Liver (tissue), 9 donors: ENCODE measurements around the gene FOXRED2. TPM values are rescaled to one million over a fixed set of nuclear protein-coding genes. Genes with fewer than 3 reads are reported as not detected.

ENCODE experiments used
- DNase-seq: peaks from one replicate; pipeline ENCODE4 v3.0.0-alpha.2; 2017; ENCODE audit warnings: low spot score
- H3K27ac ChIP-seq, 2 donors: one replicate each; pipeline ENCODE4 v1.7.0; 2013; ENCODE audit warnings: inconsistent platforms in 2 of 2, low read length in 2 of 2, control low read depth in 1 of 2, low read depth in 1 of 2, mild to moderate bottlenecking in 1 of 2
- H3K27me3 ChIP-seq, 4 donors: one replicate each; pipeline versions ENCODE4 v1.6.1 to v1.7.0; 2013; ENCODE audit warnings: low read length in 3 of 4, inconsistent platforms in 1 of 4, mild to moderate bottlenecking in 1 of 4, moderate library complexity in 1 of 4; ENCODE audit not compliant: control insufficient read depth in 4 of 4, insufficient read depth in 4 of 4
- H3K36me3 ChIP-seq, 4 donors: one replicate each; pipeline versions ENCODE4 v1.6.1 to v1.7.0; 2013; ENCODE audit warnings: low read length in 3 of 4, mild to moderate bottlenecking in 3 of 4, low read depth in 1 of 4, moderate library complexity in 1 of 4; ENCODE audit not compliant: control insufficient read depth in 4 of 4, insufficient read depth in 3 of 4
- H3K4me1 ChIP-seq, 4 donors: one replicate each; pipeline versions ENCODE4 v1.6.1 to v1.7.0; 2013; ENCODE audit warnings: low read length in 3 of 4, mild to moderate bottlenecking in 3 of 4, moderate library complexity in 1 of 4; ENCODE audit not compliant: control insufficient read depth in 4 of 4, insufficient read depth in 4 of 4
- H3K4me3 ChIP-seq, 3 donors: one replicate each; pipeline versions ENCODE4 v1.6.1 to v1.7.0; 2013; ENCODE audit warnings: low read length in 3 of 3, control low read depth in 1 of 3, low read depth in 1 of 3, mild to moderate bottlenecking in 1 of 3
- H3K9ac ChIP-seq, 2 donors: one replicate each; pipeline ENCODE4 v1.7.0; 2013; ENCODE audit warnings: low read length in 2 of 2, mild to moderate bottlenecking in 2 of 2, moderate library complexity in 2 of 2, control low read depth in 1 of 2, low read depth in 1 of 2
- H3K9me3 ChIP-seq, 4 donors: one replicate each; pipeline versions ENCODE4 v1.6.1 to v1.7.0; 2013; ENCODE audit warnings: low read length in 3 of 4; ENCODE audit not compliant: control insufficient read depth in 4 of 4
- EGR1 ChIP-seq, 2 donors: IDR thresholded peaks; 2 replicates each; pipeline ENCODE4 v1.6.1; 2016 to 2018; ENCODE audit warnings: antibody characterized with exemption in 2 of 2, low read depth in 2 of 2
- FOXA1 ChIP-seq: IDR thresholded peaks from 2 replicates; pipeline ENCODE4 v1.6.1; 2016; ENCODE audit warnings: antibody characterized with exemption
- FOXA2 ChIP-seq: IDR thresholded peaks from 2 replicates; pipeline ENCODE4 v1.6.1; 2016; ENCODE audit warnings: antibody characterized with exemption
- GABPA ChIP-seq, 2 donors: IDR thresholded peaks in 1 of 2; conservative IDR thresholded peaks in 1 of 2; 2 replicates each; pipeline ENCODE4 v1.6.1; 2016; ENCODE audit warnings: antibody characterized with exemption in 2 of 2, mild to moderate bottlenecking in 1 of 2, moderate library complexity in 1 of 2
- HNF4A ChIP-seq, 2 donors: conservative IDR thresholded peaks; 2 replicates each; pipeline ENCODE4 v1.6.1; 2016; ENCODE audit warnings: antibody characterized with exemption in 2 of 2, mild to moderate bottlenecking in 2 of 2
- HNF4G ChIP-seq: IDR thresholded peaks from 2 replicates; pipeline ENCODE4 v1.6.1; 2016; ENCODE audit warnings: antibody characterized with exemption
- JUND ChIP-seq, 2 donors: IDR thresholded peaks; 2 replicates each; pipeline ENCODE4 v1.6.1; 2016; ENCODE audit warnings: antibody characterized with exemption in 2 of 2
- NR2F2 ChIP-seq: IDR thresholded peaks from 2 replicates; pipeline ENCODE4 v1.6.1; 2016; ENCODE audit warnings: antibody characterized with exemption
- RAD21 ChIP-seq, 2 donors: IDR thresholded peaks; 2 replicates each; pipeline ENCODE4 v1.6.1; 2016; ENCODE audit warnings: antibody characterized with exemption in 2 of 2, mild to moderate bottlenecking in 2 of 2
- RXRA ChIP-seq, 2 donors: IDR thresholded peaks; 2 replicates each; pipeline ENCODE4 v1.6.1; 2017 to 2018; ENCODE audit warnings: antibody characterized with exemption in 2 of 2, mild to moderate bottlenecking in 1 of 2
- SP1 ChIP-seq: IDR thresholded peaks from 2 replicates; pipeline ENCODE4 v1.6.1; 2018; ENCODE audit warnings: antibody characterized with exemption, mild to moderate bottlenecking
- TAF1 ChIP-seq: conservative IDR thresholded peaks from 2 replicates; pipeline ENCODE4 v1.6.1; 2016; ENCODE audit warnings: antibody characterized with exemption, mild to moderate bottlenecking
- YY1 ChIP-seq: IDR thresholded peaks from 2 replicates; pipeline ENCODE4 v1.6.1; 2016; ENCODE audit warnings: antibody characterized with exemption, mild to moderate bottlenecking
- WGBS: extraction: QIAGEN DNeasy Blood & Tissue Kit; methylation state at CpG from one replicate; pipeline ENCODE4 v1.1.7; 2013; 5-methylcytosine and 5-hydroxymethylcytosine counted together
- polyA plus RNA-seq, 2 donors: library from polyadenylated mRNA; stranded (reverse) in 1 of 2; unstranded in 1 of 2; fragments of 200-250 nt in 1 of 2; fragments of >200 nt in 1 of 2; fragmentation: Nextera tagmentation in 1 of 2; extraction: Ambion mirVana in 1 of 2; gene quantifications; one replicate each; pipeline versions ENCODE4 v1.2.1 to v1.2.3, GENCODE V29; 2013 to 2015
- total RNA-seq, 2 donors: library from RNA; depleted of rRNA; stranded (reverse); fragments of >200 nt; gene quantifications; one replicate each; pipeline ENCODE4 v1.2.3, GENCODE V29; 2014
- TF ChIP-seq, protein P1 (sequence below): fragments of 150-350 bp; IDR thresholded peaks from 2 replicates; pipeline ENCODE4 v1.5.1; 2017; ENCODE audit warnings: improper control_type of control experiment, low read depth, low read length; ENCODE audit not compliant: missing input control
- TF ChIP-seq, protein P2 (sequence below): IDR thresholded peaks from 2 replicates; pipeline ENCODE4 v1.6.1; 2016; ENCODE audit warnings: antibody characterized with exemption
- TF ChIP-seq, protein P3 (sequence below): IDR thresholded peaks from 2 replicates; pipeline ENCODE4 v1.6.1; 2016; ENCODE audit warnings: antibody characterized with exemption
- TF ChIP-seq, protein P4 (sequence below): IDR thresholded peaks from 2 replicates; pipeline ENCODE4 v1.6.1; 2016; ENCODE audit warnings: antibody characterized with exemption, mild to moderate bottlenecking
- TF ChIP-seq, protein P5 (sequence below): IDR thresholded peaks from 2 replicates; pipeline ENCODE4 v1.6.1; 2016; ENCODE audit warnings: antibody characterized with exemption
- donor health status: healthy.
- donor health status: healthy.
- donor health status: healthy.
- donor health status: healthy.
- donor health status: healthy.

Gene FOXRED2
- total and polyA plus RNA-seq, 4 donors = 5.1 to 15.0 (median 7.3) TPM

DNA sequence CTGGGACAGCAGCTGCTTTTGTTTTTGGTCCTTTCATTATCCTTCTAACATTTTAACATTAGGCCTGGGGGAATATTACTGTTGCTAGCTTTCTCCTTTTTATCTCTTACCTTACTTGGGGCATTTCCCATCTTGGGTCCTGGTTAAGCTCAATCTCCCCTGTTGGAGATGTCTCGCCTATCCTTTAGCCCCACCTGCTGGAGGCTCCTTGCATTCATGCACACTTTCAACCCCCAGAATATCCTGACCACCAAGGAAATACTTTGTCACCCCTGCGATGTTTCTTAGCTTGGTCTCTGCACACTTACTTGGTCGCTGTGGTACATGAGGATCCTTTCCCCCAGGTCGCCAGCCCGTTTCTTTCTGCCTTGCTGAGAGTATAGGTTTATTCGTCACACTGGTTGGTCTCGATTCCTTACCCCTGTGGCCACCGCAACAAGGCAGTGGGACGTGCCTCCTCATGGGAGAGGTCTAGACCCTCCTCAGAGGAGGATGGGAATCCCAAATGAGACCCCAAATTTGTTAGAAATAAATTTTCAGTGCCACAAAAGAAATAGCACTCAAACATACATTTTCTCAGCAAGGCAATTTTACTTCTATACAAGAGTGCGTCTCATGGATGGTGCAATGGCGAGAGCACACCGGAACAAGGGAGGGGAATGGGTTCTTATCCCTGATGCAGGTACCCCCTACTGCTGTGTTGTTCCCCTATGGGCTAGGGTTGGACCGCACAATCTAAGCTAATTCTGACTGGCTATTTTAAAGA, 20.0 kb downstream of the FOXRED2 start:
- Histone ChIP-seq H3K27ac (no peak overlapping the region), H3K9me3 (no peaks in the 10 kb centered on the region), H3K36me3 (peaks cover 0 to 16% (median 5%) of the 10 kb centered on the region in 4 donors), H3K9ac (no peak overlapping the region), H3K4me1 (peaks cover 0 to 5% (median 3%) of the 10 kb centered on the region in 4 donors), H3K4me3 (no peak overlapping the region), H3K27me3 (no peaks in the 10 kb centered on the region)
- peak; percentile 77 to 85 for TF ChIP-seq RAD21 (IDR thresholded peaks at IDR 0.05)
- no peak for TF ChIP-seq HNF4A (conservative IDR thresholded peaks at IDR 0.05)
- TF ChIP-seq, protein P1, sequence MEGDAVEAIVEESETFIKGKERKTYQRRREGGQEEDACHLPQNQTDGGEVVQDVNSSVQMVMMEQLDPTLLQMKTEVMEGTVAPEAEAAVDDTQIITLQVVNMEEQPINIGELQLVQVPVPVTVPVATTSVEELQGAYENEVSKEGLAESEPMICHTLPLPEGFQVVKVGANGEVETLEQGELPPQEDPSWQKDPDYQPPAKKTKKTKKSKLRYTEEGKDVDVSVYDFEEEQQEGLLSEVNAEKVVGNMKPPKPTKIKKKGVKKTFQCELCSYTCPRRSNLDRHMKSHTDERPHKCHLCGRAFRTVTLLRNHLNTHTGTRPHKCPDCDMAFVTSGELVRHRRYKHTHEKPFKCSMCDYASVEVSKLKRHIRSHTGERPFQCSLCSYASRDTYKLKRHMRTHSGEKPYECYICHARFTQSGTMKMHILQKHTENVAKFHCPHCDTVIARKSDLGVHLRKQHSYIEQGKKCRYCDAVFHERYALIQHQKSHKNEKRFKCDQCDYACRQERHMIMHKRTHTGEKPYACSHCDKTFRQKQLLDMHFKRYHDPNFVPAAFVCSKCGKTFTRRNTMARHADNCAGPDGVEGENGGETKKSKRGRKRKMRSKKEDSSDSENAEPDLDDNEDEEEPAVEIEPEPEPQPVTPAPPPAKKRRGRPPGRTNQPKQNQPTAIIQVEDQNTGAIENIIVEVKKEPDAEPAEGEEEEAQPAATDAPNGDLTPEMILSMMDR = peak; percentile 58
- DNase-seq = no peak
- WGBS = 89% methylated on average over 13 of the region's 13 CpGs

DNA sequence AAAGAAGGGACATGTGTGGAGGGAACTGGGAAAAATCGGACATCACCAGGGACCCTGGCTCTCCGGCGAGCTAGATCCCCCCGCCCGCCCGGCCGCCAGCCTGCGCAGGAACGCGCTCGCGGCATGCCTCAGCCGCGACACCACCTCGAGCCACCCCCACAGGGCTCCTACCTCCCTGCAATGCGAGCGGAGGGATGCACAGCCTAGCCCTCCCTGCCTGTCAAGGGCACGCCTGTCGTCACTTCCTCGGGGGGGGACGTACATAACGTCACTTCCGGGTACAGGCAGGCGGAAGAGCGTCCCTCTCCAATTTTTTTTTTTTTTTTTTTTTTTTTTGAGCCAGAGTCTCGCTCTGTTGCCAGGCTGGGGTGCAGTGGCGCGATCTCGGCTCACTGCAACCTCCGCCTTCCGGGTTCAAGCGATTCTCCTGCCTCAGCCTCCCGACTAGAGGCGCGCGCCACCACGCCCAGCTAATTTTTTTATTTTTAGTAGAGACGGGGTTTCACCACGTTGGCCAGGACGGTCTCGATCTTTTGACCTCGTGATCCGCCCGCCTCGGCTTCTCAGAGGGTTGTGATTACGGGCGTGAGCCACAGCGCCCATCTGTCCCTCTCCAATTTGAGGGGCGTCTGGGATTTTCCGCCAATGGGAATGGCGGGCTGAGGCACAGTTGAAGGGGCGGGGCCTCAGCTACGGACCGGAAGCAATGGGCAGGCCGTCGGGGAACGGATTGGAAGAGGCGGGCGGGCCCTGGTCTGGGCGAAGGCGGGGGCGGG, 25.3 kb downstream of the FOXRED2 start, which contains the start of gene TXN2:
TXN2 (minus strand) TSS at position 248 of the 776 bp plus-strand sequence. CDS start 803 bp downstream, outside the sequence.
- peak; percentile 95 for TF ChIP-seq TAF1
- no peak for TF ChIP-seq HNF4G
- no peak for TF ChIP-seq FOXA2
- TF ChIP-seq, protein P2, sequence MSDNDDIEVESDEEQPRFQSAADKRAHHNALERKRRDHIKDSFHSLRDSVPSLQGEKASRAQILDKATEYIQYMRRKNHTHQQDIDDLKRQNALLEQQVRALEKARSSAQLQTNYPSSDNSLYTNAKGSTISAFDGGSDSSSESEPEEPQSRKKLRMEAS = no peak
- TF ChIP-seq JUND (IDR thresholded peaks at IDR 0.05) = peak in 1 of 2 donors; percentile 16
- TF ChIP-seq, protein P3, sequence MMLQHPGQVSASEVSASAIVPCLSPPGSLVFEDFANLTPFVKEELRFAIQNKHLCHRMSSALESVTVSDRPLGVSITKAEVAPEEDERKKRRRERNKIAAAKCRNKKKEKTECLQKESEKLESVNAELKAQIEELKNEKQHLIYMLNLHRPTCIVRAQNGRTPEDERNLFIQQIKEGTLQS = no peak
- TF ChIP-seq, protein P1 = no peak
- TF ChIP-seq FOXA1 = no peak
- TF ChIP-seq, protein P4, sequence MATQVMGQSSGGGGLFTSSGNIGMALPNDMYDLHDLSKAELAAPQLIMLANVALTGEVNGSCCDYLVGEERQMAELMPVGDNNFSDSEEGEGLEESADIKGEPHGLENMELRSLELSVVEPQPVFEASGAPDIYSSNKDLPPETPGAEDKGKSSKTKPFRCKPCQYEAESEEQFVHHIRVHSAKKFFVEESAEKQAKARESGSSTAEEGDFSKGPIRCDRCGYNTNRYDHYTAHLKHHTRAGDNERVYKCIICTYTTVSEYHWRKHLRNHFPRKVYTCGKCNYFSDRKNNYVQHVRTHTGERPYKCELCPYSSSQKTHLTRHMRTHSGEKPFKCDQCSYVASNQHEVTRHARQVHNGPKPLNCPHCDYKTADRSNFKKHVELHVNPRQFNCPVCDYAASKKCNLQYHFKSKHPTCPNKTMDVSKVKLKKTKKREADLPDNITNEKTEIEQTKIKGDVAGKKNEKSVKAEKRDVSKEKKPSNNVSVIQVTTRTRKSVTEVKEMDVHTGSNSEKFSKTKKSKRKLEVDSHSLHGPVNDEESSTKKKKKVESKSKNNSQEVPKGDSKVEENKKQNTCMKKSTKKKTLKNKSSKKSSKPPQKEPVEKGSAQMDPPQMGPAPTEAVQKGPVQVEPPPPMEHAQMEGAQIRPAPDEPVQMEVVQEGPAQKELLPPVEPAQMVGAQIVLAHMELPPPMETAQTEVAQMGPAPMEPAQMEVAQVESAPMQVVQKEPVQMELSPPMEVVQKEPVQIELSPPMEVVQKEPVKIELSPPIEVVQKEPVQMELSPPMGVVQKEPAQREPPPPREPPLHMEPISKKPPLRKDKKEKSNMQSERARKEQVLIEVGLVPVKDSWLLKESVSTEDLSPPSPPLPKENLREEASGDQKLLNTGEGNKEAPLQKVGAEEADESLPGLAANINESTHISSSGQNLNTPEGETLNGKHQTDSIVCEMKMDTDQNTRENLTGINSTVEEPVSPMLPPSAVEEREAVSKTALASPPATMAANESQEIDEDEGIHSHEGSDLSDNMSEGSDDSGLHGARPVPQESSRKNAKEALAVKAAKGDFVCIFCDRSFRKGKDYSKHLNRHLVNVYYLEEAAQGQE = peak; percentile 35
- peak; percentile 82 for TF ChIP-seq YY1
- TF ChIP-seq SP1 = peak; percentile 54
- peak; percentile 75 for TF ChIP-seq NR2F2
- TF ChIP-seq EGR1 (IDR thresholded peaks at IDR 0.05; ENCODE audit: low read depth in 2 of 2) = peak in 1 of 2 donors; percentile 43
- peak in 1 of 2 donors; percentile 15 for TF ChIP-seq RXRA (IDR thresholded peaks at IDR 0.05)
- TF ChIP-seq, protein P5, sequence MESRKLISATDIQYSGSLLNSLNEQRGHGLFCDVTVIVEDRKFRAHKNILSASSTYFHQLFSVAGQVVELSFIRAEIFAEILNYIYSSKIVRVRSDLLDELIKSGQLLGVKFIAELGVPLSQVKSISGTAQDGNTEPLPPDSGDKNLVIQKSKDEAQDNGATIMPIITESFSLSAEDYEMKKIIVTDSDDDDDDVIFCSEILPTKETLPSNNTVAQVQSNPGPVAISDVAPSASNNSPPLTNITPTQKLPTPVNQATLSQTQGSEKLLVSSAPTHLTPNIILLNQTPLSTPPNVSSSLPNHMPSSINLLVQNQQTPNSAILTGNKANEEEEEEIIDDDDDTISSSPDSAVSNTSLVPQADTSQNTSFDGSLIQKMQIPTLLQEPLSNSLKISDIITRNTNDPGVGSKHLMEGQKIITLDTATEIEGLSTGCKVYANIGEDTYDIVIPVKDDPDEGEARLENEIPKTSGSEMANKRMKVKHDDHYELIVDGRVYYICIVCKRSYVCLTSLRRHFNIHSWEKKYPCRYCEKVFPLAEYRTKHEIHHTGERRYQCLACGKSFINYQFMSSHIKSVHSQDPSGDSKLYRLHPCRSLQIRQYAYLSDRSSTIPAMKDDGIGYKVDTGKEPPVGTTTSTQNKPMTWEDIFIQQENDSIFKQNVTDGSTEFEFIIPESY = no peak
- peak; percentile 91 to 96 for TF ChIP-seq GABPA (IDR thresholded peaks at IDR 0.05 in 1 of 2, conservative IDR thresholded peaks at IDR 0.05 in 1 of 2)
- TF ChIP-seq RAD21 (IDR thresholded peaks at IDR 0.05) = no peak
- peak in 1 of 2 donors; percentile 4 for TF ChIP-seq HNF4A (conservative IDR thresholded peaks at IDR 0.05)
- Histone ChIP-seq H3K36me3 (peaks cover 1 to 9% (median 5%) of the 10 kb centered on the region in 4 donors), H3K4me1 (peaks cover 6 to 30% (median 20%) of the 10 kb centered on the region in 4 donors), H3K27ac (peak within 1 kb of the TSS; percentile 74 to 98), H3K4me3 (peak within 1 kb of the TSS; percentile 74 to 90 (median 89)), H3K9me3 (no peaks in the 10 kb centered on the region), H3K9ac (peak within 1 kb of the TSS; percentile 82 to 91), H3K27me3 (no peaks in the 10 kb centered on the region)
- DNase-seq = peak; percentile 98
- WGBS = under 1% methylated on average over 62 of the region's 62 CpGs
